NCI-H345 (cell line): ENCODE results near the gene ITPRID2.

ENCODE experiments used
- DNase-seq: peaks from one replicate; lab custom pipeline; 2025; lab: John Stamatoyannopoulos, UW

Gene ITPRID2

DNA sequence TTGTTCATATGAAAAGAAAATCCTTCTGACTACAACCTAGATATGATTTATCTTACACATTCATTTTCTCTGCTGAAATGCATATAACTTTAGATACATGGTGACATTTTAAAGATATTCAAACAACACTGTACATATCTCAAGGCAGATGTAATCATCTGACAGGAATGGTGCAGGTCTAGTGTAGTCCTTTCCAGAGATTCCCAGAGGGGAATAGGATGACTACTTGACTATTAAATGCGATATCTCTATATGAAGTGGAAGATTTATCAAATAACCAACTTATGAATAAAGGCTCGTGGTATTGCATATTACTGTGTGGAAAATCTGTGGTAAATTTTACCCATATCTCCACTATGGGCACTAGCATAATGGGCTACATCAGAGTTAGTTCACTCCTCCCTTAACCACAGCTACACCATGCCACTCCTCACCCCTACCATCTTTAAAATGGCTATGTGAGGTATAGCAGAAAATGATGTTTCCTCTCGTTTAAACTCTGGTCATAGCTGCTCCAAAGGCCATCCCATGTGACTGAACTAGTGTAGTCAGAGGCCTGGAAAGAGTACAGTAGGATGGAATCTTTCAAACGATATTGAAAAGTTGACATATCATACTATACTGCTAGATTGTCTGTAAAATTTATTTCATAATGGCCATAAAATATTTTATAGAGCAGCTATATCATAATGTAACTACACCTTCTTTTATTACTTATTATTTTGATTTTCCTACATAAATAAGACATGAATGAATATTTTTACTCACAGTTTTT is 9.1 kb upstream of the ITPRID2 start:
- DNase-seq = no peak

GRCh38 chr2:181884601-181885000 is 6.9 kb upstream of the ITPRID2 start:
- no peak for DNase-seq

GRCh38 chr2:181885096-181885495 is 6.4 kb upstream of the ITPRID2 start:
- DNase-seq = no peak

- no peak for DNase-seq
Measured at GRCh38 chr2:181886192-181886591, 5.3 kb upstream of the ITPRID2 start.

DNA sequence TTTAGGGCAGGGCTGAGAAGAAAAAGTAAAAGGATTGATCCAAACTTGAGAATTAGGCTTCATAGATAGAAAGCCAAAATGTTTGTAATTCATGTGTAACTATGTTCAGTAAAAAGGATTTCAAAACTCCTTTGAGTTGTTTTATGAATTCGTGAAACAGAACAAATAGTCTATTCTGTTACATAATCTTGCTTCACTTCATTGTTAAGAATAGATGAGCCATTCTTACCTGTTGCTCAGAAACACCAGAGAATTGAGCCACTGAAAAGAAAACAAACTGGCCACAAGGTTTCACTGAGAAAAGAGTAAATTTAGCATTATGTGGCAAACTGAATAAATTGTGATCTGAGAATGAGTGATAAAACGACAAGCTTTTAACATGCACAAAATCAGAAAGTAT is 4.5 kb upstream of the ITPRID2 start:
- DNase-seq = no peak

GRCh38 chr2:181889776-181890175 is 1.8 kb upstream of the ITPRID2 start:
- no peak for DNase-seq

GRCh38 chr2:181890271-181890670 is 1.3 kb upstream of the ITPRID2 start:
- DNase-seq = no peak

DNA sequence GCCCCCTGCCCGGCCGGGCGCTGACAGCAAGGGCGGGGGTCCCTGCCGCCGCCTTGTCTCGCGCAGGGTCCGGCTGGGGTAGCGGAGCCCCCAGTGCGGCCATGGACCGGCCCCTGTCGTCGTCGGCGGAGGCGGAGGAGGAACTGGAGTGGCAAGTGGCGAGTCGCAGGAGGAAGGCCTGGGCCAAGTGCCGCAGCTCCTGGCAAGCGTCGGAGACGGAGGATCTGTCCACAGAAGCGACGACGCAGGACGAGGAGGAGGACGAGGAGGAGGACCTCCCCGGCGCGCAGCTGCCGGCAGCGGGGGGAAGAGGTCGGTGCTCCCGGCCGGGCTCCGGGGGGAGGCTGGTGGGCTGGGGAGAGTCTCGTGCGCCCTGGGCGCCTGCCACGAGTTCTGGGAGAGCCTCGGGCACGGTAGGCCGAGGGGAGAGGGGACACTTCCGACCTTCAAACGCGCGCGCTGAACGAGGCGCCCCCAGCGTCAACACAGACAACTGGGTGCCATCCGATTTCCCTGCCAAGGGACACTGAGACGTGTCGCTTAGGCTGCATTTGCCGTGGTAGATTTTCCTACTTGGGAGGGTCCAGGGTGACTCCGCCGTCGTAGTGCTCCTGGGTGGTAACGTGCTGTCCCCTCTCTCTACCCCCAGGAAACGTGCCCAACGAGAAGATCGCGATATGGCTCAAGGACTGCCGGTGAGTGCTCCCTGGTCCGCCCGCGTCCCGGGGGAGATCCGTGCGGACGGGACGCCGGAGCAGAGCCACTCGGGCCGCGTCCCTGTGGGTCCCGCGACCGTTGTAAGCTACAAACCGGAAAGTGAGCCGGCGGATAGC is 652 bp downstream of the ITPRID2 start:
- peak; percentile 63 for DNase-seq

DNA sequence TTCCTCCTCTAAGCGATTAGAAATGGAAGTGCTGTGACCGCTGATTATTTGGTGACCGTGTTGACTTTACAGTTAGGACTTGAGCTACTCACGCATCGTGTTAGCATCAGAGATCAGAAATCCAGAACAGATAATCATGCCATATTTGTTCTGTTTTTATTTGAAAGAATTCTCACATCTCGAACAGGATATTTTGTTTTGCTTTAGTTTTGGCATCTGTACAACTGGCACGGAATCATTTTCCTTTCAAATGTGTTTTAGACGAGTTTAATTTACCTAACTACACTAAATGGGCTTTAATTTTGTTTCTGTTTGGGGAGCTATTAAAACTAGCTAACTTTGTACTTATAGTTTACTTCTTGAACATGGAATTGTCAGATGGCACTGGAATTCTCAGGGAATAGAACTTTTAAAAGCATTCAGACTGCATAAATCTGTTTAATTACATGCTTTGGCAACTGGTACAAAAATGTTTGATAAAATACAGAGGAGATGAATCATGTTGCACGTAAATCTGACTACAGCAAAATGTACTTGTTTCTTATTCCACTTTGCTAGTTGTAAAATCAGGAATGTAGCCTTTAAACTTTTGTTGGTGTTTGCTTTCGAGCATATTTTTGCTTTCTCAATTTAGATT is 1.4 kb downstream of the ITPRID2 start:
- no peak for DNase-seq

DNA sequence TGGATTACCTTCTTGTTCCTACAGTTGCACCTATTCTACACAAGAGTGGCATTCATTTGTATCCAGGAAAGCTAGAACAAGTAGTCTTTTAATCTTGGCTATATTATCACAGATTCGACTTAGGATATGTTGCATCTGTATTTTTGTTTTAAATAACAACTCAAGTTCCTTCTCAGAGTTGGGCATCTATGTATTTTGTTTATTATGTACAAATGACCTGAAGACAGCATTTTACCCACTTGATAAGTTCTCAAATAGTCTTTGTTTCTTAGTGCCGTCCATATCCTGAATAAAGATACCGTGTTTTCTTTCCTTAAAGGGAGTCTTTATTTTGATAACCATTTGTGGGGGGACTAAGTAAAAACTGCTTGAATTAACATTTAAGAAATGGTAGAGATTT is 2.9 kb downstream of the ITPRID2 start:
- DNase-seq = no peak

DNA sequence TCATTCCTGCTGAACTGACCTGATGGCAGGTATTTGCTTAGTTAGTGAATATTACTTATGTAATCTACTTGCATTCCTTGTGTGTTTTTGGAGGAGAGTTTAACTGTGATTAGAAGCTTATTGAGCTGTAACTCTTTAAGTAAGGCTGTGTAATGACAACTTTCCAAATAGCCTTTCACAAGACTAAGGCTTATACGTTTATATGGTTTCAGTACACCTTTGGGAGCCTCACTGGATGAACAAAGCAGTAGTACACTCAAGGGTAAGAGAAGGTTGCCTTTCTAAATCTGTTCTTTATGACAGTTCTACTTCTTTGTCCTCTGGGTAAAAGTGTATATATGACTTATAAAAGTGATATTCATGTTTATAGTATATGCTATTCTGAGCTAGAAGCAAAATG is 4.3 kb downstream of the ITPRID2 start:
- DNase-seq = no peak

DNA sequence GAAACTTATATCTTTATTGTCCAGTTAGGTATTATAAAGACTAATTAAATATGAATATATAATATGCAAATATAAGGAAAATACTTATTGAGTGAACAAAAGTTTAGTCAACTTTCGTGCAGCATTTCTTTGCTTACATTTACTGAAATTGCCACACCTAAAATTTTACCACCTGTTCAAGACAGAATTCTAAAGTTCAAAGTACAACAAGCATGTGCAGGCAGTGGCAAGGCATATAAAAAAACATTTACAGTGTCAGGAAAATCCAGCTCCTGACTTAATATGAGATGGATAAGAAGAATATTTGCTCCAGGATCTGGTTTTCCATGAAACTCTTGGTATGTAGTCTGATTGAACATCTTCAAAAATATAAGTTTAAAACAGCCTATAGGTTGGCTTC is 4.8 kb downstream of the ITPRID2 start:
- no peak for DNase-seq

DNA sequence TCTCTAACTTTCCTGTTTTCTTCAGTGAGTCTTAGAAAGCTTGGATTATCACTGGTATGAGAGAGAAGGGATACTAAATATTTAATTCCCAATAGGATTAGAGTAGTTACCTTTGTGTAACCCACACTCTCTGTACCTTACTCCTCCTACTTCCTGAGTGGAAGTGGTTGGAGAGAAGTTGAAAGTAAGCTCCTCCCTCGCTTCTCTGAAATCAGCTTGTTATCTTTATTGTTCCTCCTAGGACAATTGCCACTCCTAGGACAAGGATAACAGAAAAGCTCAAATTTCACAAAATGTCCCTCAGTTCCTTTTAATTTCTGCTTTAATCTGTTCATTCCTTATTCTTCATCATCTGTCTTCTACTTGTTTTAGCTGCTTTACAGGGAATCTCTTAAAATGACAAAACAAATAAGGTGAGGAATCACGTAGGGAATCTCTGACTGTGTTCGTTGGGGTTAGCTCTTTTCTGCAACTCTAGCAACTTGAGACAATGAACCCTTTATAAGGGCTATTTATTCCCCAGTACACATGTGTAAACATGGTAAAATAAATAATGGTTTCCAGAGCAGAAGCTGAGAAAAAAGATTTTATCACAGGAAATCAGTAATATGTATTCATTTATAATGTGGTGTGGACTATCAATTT is 8.6 kb downstream of the ITPRID2 start:
- no peak for DNase-seq

- DNase-seq = no peak
Measured at GRCh38 chr2:181902625-181903024, 11.1 kb downstream of the ITPRID2 start.

DNA sequence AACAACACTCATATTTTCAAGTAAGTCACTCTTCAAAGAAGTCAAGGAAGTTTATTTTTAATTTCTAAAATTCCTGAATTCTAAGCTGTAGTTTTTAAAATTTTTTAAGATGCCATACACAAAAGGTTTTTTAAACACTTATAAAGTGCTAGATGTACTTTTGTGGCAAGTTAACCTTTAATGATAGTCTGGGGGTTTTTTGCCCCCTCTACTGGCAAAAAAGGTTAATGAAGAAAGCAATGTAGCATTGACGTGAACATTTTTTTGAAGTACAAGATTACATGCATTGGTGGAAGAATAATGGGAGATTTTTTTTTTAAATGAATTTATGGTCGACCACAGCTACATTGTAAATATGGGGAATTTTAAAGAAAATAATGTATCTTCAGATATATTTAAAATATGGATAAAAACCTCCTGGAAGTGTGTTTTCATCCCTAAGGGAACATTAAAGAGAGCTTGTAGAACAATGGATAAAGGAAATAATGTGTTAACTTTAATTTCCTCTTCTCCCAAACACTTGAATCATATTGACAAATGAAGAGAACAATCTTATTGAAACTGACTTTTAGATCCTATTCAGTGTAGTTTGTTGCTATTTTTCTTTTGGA is 12.6 kb downstream of the ITPRID2 start:
- DNase-seq = peak; percentile 8

DNA sequence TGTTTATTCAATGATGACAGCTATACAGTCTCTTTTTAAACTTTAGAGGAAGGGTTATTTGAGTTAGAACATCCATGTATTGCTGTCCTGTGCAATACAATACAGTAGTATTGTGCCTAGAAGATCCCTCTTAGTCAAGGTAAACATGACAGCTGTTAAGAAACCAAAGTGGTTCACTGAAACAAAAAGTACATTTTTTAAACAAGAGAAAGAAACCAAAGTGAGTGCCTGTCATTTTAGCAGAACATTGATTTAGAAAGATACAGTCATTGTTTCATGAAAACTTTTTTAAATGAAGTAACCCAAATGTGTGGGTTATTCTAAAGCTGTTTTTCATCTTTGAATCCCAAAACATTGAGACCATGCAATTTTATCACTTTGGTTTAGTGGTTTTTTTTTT is 15.5 kb downstream of the ITPRID2 start:
- no peak for DNase-seq

- DNase-seq = no peak
Measured at GRCh38 chr2:181907635-181908034, 16.1 kb downstream of the ITPRID2 start.

DNA sequence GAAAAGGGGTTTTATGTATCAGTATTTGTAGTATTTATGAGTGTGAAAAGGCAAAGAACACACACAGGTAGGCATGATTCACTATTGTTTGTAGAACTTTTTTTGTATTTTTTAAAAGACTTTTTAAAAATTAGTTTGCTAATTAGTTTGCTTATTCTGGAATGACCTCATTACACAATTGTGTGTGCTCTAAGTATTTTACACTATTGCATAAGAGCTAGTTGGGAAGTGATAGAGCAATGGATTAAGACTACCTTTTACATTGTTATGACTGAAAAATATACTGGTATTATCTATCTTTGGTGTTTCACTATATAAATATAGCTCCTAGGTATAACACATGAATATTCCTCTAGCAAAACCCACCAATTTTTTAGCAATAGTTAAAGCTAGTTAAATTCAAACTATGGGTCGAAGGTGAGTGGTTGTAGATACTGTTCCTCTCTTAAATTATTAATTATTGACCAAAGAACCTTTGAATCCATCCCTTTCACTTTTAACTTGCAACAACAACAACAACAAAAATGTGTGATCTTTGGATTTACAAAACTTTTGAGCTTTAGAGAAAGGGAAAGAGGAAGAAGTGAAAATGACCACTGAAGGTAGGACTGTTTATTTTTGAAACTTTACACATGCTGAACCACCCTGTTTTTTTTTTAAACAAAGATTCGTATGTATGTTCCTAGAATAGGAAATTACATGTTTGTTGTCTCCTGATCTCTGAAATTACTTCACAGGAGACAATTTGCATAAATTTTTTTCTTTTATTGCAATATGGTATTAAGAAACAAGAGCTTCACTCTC is 18.7 kb downstream of the ITPRID2 start:
- no peak for DNase-seq

- no peak for DNase-seq
Measured at GRCh38 chr2:181911830-181912229, 20.3 kb downstream of the ITPRID2 start.

- no peak for DNase-seq
Measured at GRCh38 chr2:181915102-181915501, 23.6 kb downstream of the ITPRID2 start.
